GM21825 (cell line): Measurements from ENCODE around the gene NCKIPSD.
A peak's percentile ranks its signal among the peaks of the same experiment; 100 is the strongest.

Experiments used
- ATAC-seq: cut with Tn5 transposase; IDR thresholded peaks from one replicate; pipeline ENCODE4 v1.9.1; 2021; ENCODE audit warnings: mild to moderate bottlenecking, moderate library complexity; ENCODE audit not compliant: unreplicated experiment

Gene NCKIPSD

DNA sequence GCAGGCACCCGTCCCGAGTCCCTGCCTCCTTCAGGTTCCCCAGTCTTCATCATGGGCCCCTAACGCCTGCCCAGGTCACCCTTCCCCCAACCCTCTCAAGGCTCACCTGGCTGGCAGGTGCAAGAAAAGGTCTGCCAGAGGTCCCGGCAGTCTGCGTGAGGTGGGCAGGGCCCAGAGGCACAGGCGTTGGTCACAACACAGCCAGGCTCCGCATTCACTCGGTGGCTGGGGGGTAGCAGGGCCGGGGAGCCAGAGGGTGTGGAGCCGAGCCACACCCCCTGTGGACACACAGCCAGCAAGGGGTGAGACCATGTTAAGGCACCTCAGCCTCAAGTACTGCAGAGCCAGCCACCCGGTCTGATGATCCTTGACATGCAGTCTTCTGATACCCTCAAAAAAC is 33.9 kb downstream of the NCKIPSD start:
- no peak for ATAC-seq

DNA sequence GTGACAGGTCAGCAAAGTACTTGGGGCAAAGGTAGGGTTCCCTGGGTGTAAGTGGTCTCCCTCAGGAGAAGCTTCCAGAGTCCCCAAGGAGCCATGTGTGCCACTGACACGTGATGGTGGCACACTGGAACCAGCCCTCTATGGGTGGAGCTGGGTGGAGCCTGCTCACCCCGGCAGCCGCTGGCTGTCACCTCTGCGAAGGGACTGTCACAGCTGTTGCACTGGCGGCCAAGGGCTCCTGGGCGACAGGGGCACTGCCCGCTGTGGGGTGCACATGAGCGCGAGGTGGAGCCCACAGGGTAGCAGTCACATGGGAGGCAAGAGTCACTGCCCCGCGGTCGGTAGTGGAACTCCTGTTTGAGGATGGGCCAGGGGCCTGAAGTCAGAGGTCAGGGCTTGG is 35.0 kb downstream of the NCKIPSD start:
- ATAC-seq, result no peak

DNA sequence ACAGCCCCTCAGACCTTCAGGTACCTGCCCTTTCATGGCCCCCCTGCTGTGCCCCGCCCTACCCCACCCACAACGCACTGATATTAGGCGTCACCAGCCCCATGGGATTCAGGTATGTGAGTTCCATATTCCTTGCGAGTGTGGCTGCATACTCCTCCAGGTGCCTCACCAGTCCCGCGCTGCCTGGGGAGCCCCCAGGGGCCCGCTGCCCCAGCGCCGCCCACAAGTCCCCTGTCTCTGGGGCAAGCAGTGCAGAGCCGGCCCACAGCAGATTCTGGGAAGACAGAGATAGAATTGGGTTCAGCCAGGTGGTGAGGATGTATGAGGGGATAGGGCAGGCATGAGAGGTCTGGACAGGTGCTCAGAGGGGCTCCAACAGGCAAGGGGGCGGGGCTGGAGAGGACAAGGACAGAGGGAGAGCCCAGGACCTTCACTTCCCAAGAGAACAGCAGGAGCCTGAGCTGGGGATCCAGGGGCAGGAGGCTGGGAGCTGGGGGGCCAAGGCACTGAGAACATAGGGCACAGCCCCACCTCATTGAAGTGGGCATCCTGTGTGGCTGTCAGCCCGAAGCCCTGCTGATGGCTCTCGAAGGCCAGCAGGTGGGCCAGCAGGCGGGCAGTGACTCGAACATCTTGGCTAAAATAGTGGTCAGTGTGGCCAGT is 37.4 kb downstream of the NCKIPSD start:
- ATAC-seq, result no peak

DNA sequence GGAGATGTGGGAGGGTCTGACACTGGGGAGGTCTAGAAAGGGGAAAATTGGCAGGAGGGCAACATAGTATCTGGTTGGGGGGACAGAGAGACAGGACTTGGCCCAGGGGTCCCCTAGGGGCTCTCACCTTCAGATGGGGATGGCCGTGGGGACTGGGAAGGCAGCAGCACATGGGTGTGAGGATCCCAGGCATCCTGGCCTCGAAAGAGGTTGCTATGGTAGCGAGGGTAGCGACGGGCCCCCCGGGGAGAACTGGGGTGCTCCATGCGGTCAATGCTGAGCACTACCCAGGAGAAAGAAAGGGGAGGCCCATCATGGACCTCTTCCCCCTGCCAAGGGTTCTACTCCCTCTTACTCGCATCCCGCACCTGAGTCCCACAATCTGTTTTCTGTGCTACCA is 38.0 kb downstream of the NCKIPSD start:
- no peak for ATAC-seq

DNA sequence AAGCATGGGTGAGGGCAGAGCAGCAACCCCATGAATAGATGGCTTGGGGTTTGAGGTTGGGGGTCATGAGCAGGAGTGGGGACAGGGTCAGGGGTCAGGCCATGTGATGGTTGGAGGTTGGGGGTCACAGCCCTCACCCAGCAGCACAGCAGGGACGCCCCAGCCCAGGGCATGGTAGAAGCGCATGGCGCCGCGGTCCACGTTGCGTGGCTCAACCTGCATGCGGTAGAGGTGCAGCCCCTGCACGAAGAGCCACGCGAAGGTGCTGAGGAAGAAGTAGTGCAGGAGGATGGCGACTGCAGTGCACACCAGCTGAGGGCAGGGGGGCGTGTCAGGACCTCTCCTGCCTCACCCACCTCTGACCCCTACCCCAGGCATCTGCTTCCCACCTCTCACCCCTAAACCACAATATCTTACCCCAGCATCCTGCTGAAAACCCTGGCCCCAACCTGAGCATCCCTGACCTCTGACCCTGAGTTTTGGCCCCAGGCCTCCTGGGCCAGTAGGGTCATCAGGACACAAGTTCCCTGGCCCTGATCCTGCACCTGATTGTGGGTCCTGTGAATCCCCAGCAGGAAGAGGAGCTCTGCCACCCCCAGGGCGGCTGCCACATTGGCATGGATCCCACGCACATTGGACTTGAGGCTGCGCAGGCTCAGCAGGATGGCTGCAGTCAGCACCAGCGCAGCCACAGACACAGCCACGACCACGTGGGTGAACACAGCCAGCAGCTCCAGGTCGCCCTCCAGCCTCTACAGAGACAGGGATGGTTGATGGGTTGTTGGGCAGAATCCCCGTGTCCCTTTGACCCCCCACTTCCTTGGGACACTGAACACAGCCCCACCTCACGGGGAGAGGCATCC is 40.6 kb downstream of the NCKIPSD start:
- ATAC-seq, result no peak

DNA sequence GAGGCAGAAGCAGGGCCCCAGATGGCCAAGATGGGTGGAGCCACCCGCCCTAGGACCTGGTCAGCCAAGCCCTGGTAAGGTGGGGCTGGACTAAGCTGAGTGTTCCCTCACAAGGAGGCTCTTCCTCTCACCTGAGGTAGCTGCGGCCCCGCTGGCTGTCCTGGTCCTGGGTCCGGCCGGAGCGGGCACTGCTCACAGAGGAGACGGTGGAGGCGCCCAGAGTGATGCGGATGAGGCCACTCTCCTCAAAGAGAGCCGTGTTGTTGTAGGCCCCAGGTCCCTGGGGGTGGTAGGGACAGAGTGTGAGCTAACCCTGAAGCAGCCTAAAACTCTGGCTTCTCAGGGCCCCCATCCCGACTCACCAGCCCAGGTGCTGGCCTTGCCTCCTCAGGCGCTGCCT is 43.1 kb downstream of the NCKIPSD start:
- no peak for ATAC-seq

DNA sequence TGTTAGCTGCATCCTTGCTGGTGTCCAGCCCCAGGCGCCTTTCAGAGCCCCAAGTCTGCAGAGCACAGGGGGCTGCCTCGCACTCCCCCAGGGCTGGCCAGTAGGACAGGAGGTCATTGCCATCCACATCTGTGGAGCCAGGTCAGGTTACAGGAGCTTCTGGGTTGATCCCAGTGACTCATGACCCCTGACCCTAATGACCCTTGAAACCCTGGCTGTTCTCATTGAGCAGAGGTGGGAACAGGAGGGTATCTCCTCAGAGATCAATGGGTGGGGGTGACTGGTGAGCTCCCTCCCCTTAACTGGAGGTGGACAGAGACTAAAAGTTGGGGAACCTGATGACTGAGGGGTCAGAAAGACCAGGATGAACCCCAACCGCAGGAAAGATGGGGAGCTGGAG is 44.3 kb downstream of the NCKIPSD start:
- ATAC-seq, result no peak

DNA sequence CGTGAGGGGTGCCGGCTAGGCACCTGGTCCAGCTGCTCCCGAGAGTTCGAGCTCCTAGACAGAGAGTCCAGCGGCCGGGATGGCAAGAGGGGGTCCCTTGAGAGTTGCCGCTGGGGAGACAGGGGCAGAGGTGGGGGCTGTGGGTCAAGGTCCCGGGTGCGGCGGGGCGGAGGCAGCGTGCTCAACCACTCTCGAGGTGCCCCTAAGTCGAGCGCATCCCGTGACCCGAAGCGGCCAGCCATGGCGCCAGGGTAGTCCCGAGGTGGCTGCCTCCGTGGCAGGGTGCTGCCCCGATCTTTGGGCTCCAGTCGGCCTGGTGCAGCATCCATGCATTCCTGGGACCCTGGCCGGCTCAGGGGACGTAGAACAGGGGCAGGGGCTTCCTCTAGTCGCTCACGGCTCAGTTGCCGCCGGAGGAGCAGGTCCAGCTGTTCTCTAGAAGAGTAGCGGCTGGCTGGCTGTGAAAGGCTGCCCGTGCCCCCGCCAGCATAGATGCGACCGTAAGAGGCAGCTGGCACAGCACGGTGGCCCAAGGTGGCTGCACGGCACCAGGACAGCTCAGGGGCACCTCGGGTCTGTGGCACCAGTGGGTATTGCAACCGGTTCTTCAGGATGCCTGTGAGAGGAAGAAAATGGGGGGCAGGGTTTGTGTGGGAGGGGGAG is 45.6 kb downstream of the NCKIPSD start:
- ATAC-seq, result no peak

DNA sequence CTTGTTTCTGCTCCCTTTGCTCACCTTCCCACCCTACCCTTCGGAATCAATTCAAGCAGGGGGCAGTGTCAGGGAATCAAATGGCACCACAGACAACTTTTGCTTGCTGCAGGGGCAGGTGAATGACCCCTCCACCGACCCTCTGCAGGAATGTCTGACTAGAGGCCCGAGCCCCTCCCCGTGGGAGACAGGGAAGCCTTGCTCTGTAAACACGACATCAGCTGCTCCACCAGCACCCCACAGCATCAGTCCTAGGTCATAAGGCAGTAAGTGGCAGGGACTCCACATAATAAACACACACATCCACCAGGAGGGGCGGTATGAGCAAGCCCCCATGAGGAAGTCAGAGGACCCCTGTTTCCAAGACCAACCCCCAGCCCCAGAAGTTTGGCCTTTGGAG is 48.4 kb downstream of the NCKIPSD start:
- ATAC-seq, result no peak

DNA sequence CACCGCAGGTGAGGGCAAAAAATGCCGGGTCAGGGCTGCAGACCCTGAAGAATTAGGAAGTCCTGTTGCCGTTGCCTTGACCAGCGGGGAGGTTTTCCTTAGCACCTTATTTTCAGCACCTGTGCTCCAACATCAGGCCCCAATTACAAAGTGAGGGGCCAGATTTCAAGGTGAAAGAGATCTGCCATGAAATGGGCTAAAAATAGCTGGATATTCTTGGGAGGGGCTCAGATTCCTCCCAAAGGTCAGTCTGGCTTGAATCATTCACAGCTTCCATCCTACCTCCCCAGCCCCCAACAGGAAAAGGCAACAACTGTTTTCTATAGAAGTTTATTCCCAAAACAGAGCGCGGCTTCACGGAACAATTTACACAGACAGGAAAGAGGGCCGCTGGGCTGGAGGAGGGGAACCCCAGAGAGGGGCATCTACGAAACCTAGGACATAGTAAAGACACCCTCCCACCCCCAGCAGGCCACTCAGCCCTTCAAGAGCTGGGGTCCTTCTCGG is 49.5 kb downstream of the NCKIPSD start:
- no peak for ATAC-seq

DNA sequence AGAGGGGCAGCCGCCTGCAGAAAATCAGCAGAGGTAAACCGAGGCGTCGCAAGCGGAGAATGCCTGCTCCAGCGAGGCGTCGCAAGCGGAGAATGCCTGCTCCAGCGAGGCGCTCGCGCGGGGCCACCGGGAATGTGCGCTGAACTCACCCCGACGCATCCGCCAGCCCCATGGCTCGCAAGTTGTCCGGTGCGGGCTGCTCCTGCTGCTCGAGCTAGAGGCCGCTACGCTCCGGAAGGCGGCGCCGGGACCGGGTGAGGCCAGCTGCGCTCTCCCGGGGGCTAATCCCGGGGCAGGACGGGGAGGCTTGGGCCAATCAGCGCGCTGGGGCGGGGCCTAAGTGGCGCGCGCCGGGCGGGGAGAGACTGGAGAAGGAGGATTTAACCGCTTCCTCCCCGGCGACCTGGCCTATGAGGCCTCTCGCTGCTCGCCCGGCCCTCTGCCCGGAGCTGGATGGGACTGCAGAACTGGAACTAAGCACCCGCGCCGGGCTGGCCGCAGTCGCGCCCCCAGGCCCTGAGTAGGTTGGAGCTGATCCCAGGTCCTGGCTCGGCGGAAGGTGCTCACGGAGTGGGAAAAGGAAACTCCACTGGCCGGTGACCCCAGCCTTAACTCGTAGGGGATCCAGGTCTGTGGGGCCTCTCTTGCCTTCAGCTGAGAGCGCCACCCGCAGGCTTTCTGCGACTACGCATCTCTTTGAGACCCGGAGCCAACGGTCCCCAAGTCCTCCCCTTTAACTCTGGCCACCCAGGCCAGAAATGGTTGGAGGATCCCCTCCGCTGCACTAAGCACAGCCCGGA is 50.3 kb downstream of the NCKIPSD start, which contains the start of gene SLC26A6:
SLC26A6 (minus strand) TSS at position 240 of the 800 bp plus-strand sequence; CDS start at position 172, 68 bp downstream.
- ATAC-seq, result peak; percentile 85

DNA sequence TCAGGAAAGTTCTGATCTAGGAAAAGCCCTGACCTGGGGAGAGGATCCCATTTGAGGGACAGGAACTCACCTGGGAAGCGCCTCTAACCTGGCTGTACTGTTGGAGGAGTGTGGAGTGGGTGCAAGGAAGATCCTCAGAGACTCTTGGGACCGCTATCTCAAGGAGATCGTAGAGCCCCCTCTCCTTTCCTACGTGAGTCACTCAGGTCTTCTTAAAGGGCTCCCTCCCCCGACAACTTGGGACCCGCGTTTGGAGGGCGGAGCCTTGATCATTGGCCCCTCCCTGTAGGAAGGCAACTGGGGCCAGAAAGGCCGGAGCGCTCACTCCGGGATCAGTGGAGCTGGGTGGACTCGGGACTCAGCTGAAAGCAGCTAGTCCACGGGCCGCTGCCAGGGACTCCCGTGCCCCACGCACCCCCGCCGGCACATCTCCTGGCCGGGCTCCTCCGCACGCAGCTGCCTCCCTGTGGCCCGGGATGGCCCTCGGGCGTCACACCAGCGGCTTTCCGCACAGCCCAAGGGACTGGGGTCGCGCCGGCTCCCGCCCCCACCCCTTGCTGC is 51.0 kb downstream of the NCKIPSD start:
- no peak for ATAC-seq

DNA sequence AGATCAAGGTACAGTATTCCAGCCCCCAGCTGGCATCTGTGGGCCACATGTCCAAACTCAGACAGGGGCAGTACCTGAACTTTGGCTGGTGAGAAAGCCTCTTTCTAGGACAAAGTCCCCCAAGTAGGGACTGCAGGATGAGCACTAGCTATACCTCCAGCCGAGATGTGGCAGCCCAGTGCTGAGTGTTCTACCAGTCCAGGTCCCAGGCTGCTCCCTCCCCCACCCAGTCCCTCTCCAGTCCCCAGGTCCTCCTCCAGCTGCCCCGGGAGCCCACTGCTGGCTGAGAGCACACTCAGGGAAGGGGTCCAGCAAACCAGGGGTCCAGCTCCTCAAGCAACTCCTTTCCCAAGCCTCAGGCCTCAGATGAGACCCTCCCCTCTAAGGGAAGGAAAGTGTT is 52.0 kb downstream of the NCKIPSD start:
- no peak for ATAC-seq

DNA sequence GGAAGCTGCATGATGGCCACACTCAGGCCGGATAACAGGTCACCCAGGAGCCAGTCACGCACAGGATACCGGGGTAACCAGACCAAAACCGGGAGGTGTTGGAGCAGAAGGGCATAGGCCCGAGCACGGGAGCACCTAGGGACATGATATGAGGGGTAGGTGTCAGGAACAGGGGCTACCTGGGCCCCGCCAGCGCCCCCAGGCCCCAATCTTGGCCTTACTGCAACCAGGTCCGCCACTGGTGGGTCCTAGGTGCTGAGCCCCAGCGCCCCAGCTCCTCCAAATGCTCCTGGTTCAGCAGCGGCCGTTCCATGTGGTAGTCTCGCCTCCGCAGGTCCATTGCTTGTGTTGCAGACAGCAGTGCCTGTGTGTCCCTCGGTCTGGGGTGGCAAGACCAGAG is 52.5 kb downstream of the NCKIPSD start:
- no peak for ATAC-seq

DNA sequence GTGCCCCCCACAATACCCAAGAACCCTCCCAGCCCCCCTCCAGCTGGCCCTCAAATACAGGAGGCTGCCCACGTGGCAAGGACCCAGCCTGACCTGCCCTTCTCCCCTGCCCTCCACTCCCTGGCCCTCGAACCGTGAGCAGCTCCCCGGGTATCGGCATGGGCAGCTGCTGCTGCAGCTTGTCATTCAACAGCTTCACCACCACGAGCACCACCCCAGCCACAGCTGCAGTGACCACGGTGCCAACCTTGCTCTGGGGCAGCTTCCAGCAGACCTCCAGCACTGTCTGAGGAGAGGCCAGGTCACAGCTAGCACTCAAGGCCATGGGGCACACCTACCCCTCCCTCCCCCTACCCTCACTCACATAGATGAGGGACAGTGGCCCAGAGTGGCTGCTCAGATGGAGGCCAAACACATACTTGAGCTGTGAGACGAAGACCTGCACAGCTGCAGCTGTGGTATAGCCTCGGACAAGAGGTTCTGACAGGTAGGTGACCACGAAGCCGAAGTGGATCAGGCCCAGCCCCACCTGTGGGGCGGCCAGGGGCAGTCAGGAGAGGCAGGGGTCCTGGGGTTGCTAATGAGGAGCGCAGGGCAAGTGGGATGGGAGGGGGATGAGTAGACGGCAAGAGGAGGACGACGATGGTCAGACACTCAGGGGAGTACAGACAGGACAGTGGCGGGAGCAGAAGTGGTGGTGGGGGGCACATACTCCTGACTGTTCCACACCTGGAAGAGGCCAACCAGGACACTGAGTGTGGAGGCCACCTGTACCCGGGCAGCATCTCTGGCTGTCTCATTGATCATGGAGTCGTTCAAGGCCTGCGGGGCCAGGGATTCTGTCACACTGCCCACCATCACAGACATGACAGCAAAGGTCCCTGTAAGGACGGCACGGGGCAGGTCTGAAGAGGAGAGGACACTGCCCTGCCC is 53.9 kb downstream of the NCKIPSD start:
- no peak for ATAC-seq

DNA sequence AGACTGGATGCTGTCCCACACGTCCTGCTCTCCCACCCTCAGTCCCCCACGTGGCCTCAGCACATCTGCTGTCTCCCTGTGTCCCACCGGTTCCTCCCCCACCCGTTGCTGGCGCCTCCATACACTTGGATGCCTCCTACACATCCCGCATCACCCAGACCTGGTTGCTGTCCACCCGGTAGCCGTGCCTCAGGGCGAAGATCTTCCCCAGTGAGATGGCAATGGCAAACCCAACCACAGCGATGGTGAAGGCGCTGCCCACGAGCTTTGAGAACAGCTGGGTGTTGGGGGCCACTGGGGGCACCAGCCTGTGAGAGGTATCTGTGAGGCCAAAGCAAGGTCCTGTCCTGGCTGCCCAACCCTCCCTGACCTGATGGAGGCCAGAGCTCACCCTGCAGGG is 54.9 kb downstream of the NCKIPSD start:
- ATAC-seq, result no peak

DNA sequence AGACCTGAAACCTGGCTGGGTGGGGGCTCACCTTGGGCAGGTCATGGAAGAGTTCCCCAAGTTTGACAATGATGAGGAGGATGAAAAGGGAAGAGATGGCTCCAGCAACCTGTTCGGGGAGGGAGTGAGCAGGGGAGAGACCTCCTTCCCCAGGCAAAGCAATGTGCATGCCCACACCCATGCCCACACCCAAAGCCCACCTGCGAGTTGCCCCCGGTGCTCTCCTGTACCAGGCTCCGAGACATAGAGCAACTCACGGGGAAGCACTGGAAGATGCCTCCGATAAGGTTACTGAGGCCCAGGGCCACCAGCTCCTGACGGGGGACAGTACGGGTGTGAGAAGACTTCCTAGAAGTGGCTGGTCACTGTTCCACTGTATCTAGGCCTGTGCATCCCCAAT is 55.3 kb downstream of the NCKIPSD start:
- ATAC-seq, result no peak

DNA sequence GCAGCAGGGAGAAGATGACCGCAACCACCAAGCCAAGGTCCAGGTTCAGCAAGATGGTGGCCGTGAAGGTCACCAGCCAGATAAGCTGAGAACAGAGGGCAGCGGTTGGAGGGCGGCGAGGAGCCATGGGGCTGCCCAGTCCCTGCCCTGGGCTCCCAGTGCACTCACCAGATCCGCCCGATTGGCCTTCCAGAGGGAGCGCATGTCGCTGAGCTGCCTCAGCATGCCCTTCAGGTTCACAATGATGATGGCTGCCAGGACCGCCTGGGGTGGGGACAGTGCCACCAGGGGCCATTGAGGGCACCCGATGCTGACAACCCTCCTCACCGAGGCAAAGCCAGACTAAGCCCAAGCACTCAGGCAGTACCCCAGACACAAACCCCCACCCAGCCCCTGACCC is 55.8 kb downstream of the NCKIPSD start:
- ATAC-seq, result no peak

DNA sequence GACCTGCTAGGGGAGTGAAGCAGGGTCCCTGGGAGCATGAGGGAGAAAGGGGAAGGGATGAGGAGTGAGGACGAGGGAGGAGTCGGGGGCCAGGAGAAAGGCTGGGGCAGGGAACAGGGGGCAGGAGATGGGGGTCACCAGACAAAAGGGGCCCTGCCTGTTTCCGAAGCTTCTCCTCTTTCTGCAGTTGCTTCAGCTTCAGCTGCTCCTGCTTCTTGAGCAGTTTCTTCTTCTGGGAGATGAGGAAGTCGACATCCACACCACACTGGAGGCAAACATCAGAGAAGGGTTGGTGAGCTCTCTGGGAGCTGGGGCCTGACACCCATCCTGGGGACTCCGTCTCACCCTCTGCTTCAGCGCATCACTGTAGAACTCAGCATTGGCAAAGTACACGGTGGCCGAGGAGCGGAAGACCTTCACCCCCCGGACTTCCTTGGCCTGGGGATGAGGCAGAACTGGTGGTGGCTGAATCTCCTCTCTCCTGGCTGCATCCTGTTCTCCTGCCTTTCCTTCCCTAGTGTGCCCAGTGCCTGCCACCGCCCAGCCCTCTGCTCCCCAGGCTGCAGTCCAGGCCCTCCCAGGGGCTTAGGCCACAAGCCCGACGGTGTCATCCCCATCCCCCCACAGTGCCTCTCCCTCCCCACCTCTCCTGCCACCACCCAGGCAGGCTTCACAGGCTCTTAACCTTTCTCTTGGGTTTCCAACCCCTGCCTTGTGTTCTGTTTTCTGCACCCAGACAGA is 57.3 kb downstream of the NCKIPSD start:
- no peak for ATAC-seq
